ENCODE data around the gene BAD. TPM values are rescaled to one million over a fixed set of nuclear protein-coding genes. Genes with fewer than 3 reads are reported as not detected.

The BAD gene
- total RNA-seq, 1 experiment from 2014 or later = 48.4 TPM

GRCh38 chr11:64258946-64259532, 25.4 kb downstream of the BAD start:
- TF ChIP-seq EZH2 (IDR thresholded peaks at IDR 0.05; ENCODE audit: borderline replicate concordance, low read depth, low read length, poor library complexity, severe bottlenecking) = no peak
- TF ChIP-seq, protein P1, sequence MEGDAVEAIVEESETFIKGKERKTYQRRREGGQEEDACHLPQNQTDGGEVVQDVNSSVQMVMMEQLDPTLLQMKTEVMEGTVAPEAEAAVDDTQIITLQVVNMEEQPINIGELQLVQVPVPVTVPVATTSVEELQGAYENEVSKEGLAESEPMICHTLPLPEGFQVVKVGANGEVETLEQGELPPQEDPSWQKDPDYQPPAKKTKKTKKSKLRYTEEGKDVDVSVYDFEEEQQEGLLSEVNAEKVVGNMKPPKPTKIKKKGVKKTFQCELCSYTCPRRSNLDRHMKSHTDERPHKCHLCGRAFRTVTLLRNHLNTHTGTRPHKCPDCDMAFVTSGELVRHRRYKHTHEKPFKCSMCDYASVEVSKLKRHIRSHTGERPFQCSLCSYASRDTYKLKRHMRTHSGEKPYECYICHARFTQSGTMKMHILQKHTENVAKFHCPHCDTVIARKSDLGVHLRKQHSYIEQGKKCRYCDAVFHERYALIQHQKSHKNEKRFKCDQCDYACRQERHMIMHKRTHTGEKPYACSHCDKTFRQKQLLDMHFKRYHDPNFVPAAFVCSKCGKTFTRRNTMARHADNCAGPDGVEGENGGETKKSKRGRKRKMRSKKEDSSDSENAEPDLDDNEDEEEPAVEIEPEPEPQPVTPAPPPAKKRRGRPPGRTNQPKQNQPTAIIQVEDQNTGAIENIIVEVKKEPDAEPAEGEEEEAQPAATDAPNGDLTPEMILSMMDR (conservative IDR thresholded peaks at IDR 0.05; ENCODE audit: low read depth, low read length) = no peak
- H3K4me3 ChIP-seq (ENCODE audit: low read depth, low read length, poor library complexity, severe bottlenecking) = no peak overlapping the region
- H3K36me3 ChIP-seq (ENCODE audit: insufficient read depth, low read length, poor library complexity, severe bottlenecking) = peaks cover 79% of the 10 kb centered on the region
- CTCF ChIA-PET = no interaction called here
- H3K27ac ChIP-seq (ENCODE audit: low read depth, low read length, poor library complexity, severe bottlenecking) = no peak overlapping the region
- BruUV-seq (replicated peaks) = no TSS peak
- POLR2A ChIA-PET (ENCODE audit: low non-redundant PET) = no interaction called here
- DNase-seq (ENCODE audit: low spot score) = no peak
- no peaks in the 10 kb centered on the region for H3K27me3 ChIP-seq (replicated peaks; ENCODE audit: insufficient read depth, low read depth, low read length, poor library complexity)
- H3K4me1 ChIP-seq (ENCODE audit: insufficient read depth, low read length, poor library complexity, severe bottlenecking) = no peaks in the 10 kb centered on the region
- no peaks in the 10 kb centered on the region for H3K9me3 ChIP-seq (ENCODE audit: low read depth, low read length, poor library complexity, severe bottlenecking)
- intact Hi-C loops (cut with micrococcal nuclease; ENCODE audit: unreplicated experiment) = no loop called here

DNA sequence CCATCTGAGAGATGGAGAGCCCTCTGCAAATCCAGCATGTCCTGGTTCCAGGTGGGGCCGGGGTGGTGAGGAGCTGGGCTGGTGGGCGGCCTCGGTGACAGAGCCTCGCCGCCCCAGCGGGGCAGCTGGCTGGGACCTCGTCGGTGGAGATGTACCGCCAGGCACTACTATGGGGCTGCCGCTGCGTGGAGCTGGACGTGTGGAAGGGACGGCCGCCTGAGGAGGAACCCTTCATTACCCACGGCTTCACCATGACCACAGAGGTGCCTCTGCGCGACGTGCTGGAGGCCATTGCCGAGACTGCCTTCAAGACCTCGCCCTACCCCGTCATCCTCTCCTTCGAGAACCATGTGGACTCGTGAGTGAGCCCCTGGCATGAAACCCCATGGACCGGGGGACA, 26.1 kb downstream of the BAD start:
- ChIA-PET CTCF (no interaction called here), POLR2A (ENCODE audit: low non-redundant PET) (no interaction called here)
- TF ChIP-seq, protein P1 (conservative IDR thresholded peaks at IDR 0.05; ENCODE audit: low read depth, low read length) = no peak
- no peak for TF ChIP-seq EZH2 (IDR thresholded peaks at IDR 0.05; ENCODE audit: borderline replicate concordance, low read depth, low read length, poor library complexity, severe bottlenecking)
- Histone ChIP-seq H3K27me3 (replicated peaks; ENCODE audit: insufficient read depth, low read depth, low read length, poor library complexity) (no peaks in the 10 kb centered on the region), H3K27ac (ENCODE audit: low read depth, low read length, poor library complexity, severe bottlenecking) (no peak overlapping the region), H3K4me1 (ENCODE audit: insufficient read depth, low read length, poor library complexity, severe bottlenecking) (no peaks in the 10 kb centered on the region), H3K9me3 (ENCODE audit: low read depth, low read length, poor library complexity, severe bottlenecking) (no peaks in the 10 kb centered on the region), H3K4me3 (ENCODE audit: low read depth, low read length, poor library complexity, severe bottlenecking) (no peak overlapping the region), H3K36me3 (ENCODE audit: insufficient read depth, low read length, poor library complexity, severe bottlenecking) (peaks cover 72% of the 10 kb centered on the region)
- intact Hi-C loops (cut with micrococcal nuclease; ENCODE audit: unreplicated experiment) = no loop called here
- no TSS peak for BruUV-seq (replicated peaks)
- DNase-seq (ENCODE audit: low spot score) = no peak

- POLR2A ChIA-PET (ENCODE audit: low non-redundant PET) = interaction anchor here (0.5 kb wide), 1 partner anchor 92 kb away, joined by 4 read pairs; no protein-coding TSS in a partner anchor
- intact Hi-C loops (cut with micrococcal nuclease; ENCODE audit: unreplicated experiment) = no loop called here
- H3K36me3 ChIP-seq (ENCODE audit: insufficient read depth, low read length, poor library complexity, severe bottlenecking) = peaks cover 54% of the 10 kb centered on the region
Measured at GRCh38 chr11:64256300-64256699, 28.2 kb downstream of the BAD start.

More at GRCh38 chr11:64256300-64256699, 28.2 kb downstream of the BAD start:
- Histone ChIP-seq H3K27me3 (replicated peaks; ENCODE audit: insufficient read depth, low read depth, low read length, poor library complexity) (no peaks in the 10 kb centered on the region), H3K4me3 (ENCODE audit: low read depth, low read length, poor library complexity, severe bottlenecking) (no peak overlapping the region), H3K4me1 (ENCODE audit: insufficient read depth, low read length, poor library complexity, severe bottlenecking) (peaks cover 4% of the 10 kb centered on the region), H3K9me3 (ENCODE audit: low read depth, low read length, poor library complexity, severe bottlenecking) (no peaks in the 10 kb centered on the region), H3K27ac (ENCODE audit: low read depth, low read length, poor library complexity, severe bottlenecking) (no peak overlapping the region)
- DNase-seq (ENCODE audit: low spot score) = no peak
- CTCF ChIA-PET = no interaction called here
- no TSS peak for BruUV-seq (replicated peaks)
- TF ChIP-seq, protein P1 (conservative IDR thresholded peaks at IDR 0.05; ENCODE audit: low read depth, low read length) = no peak
- no peak for TF ChIP-seq EZH2 (IDR thresholded peaks at IDR 0.05; ENCODE audit: borderline replicate concordance, low read depth, low read length, poor library complexity, severe bottlenecking)
